GM12891 (cell line): Measurements from ENCODE around the gene DEFB126.

Experiments
- POLR2A ChIP-seq: IDR thresholded peaks from 2 replicates; pipeline ENCODE4 v1.6.1; 2011; ENCODE audit warnings: low read depth, low read length, control low read depth
- POLR2AphosphoS5 ChIP-seq: IDR thresholded peaks from 2 replicates; pipeline ENCODE4 v1.6.1; 2011; ENCODE audit warnings: low read depth, low read length, control low read depth
- TAF1 ChIP-seq: IDR thresholded peaks from 2 replicates; pipeline ENCODE4 v1.6.1; 2011; ENCODE audit warnings: low read depth, low read length, control low read depth

DNA sequence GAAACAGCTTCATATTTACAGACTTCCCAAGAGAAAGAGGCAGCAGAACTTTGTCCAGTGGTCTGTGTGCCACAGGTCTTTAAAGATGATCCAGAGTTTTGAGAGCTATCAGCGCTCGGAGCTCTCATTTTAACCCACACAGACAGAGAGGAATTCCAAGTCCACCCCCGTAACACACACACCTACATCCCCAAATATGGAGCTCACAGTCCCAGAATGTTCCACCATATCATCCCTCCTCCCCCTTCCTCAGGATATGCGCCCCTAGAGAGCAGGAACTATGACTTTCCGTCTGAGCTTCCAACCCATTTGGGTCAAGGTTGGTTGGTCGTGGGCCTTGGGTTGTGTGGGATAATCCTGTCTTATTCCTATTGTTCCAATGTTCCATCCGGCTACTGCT is 47.2 kb downstream of the DEFB126 start, which contains the start of gene DEFB128:
- TF ChIP-seq POLR2AphosphoS5: no peak
- TF ChIP-seq POLR2A: no peak
- no peak for TF ChIP-seq TAF1
